AG04449 (cell line): ENCODE results near the gene LGALS3BP.

ENCODE experiments used
- CTCF ChIA-PET: fragments of 350-600 bp; formaldehyde crosslinking; extraction: SDS; loops from one replicate; lab custom pipeline; 2021; ENCODE audit warnings: antibody characterized with exemption; lab: Yijun Ruan, JAX
- POLR2A ChIA-PET: fragments of 400-600, 350-600 bp; formaldehyde crosslinking; extraction: SDS; loops from one replicate; lab custom pipeline; 2020; ENCODE audit warnings: antibody characterized with exemption, inconsistent platforms; lab: Yijun Ruan, JAX
- DNase-seq: peaks from one replicate; pipeline ENCODE4 v3.0.0-alpha.2; 2010; ENCODE audit warnings: low read depth, low spot score
- H3K4me3 ChIP-seq: 2 replicates; pipeline ENCODE4 v1.5.1; 2011; ENCODE audit warnings: low read depth, mild to moderate bottlenecking, control low read depth, low read length
- CTCF ChIP-seq: IDR thresholded peaks from one replicate; pipeline ENCODE4 v1.5.1; 2011; ENCODE audit warnings: mild to moderate bottlenecking, moderate library complexity, low read length, control low read depth, inconsistent platforms; ENCODE audit not compliant: insufficient read depth; ENCODE audit errors: missing control alignments

LGALS3BP gene

GRCh38 chr17:78962345-78962983 is 17.3 kb downstream of the LGALS3BP start:
- DNase-seq = no peak
- no peak overlapping the region for H3K4me3 ChIP-seq
- no peak for TF ChIP-seq CTCF
- POLR2A ChIA-PET = no interaction called here
- CTCF ChIA-PET = interaction anchor here (0.9 to 12.7 kb wide), 3 partner anchors 9 to 98 kb away, joined by 3 to 214 read pairs (median 107); no protein-coding TSS in a partner anchor

GRCh38 chr17:78961571-78961970 is 18.2 kb downstream of the LGALS3BP start:
- ChIA-PET CTCF (interaction anchor here (0.6 to 12.7 kb wide), 3 partner anchors 10 to 97 kb away, joined by 3 to 214 read pairs (median 107); no protein-coding TSS in a partner anchor), POLR2A (no interaction called here)
- TF ChIP-seq CTCF = no peak
- H3K4me3 ChIP-seq = no peak overlapping the region
- no peak for DNase-seq

- TF ChIP-seq CTCF = no peak
- ChIA-PET POLR2A (no interaction called here), CTCF (interaction anchor here (0.9 to 12.7 kb wide), 3 partner anchors 11 to 109 kb away, joined by 3 to 214 read pairs (median 107); no protein-coding TSS in a partner anchor)
- no peak for DNase-seq
- H3K4me3 ChIP-seq = no peak overlapping the region
Measured at GRCh38 chr17:78960928-78961327, 18.8 kb downstream of the LGALS3BP start.

GRCh38 chr17:78959803-78960202 is 19.9 kb downstream of the LGALS3BP start:
- no peak for TF ChIP-seq CTCF
- POLR2A ChIA-PET = no interaction called here

GRCh38 chr17:78958641-78959127 is 21.0 kb downstream of the LGALS3BP start:
- POLR2A ChIA-PET = interaction anchor here (2.3 kb wide), 1 partner anchor 23 kb away, joined by 6 read pairs; no protein-coding TSS in a partner anchor
- TF ChIP-seq CTCF = no peak
- DNase-seq = no peak
- CTCF ChIA-PET = interaction anchor here (0.6 to 10.6 kb wide), 2 partner anchors 13 to 93 kb away, joined by 3 to 107 read pairs; no protein-coding TSS in a partner anchor
- no peak overlapping the region for H3K4me3 ChIP-seq

More at GRCh38 chr17:78959803-78960202, 19.9 kb downstream of the LGALS3BP start:
- no peak overlapping the region for H3K4me3 ChIP-seq
- CTCF ChIA-PET = interaction anchor here (0.9 to 10.6 kb wide), 2 partner anchors 12 to 108 kb away, joined by 3 to 107 read pairs; no protein-coding TSS in a partner anchor
- no peak for DNase-seq

- no peak for DNase-seq
- TF ChIP-seq CTCF = no peak
- no peak overlapping the region for H3K4me3 ChIP-seq
- CTCF ChIA-PET = interaction anchor here (1.2 to 10.6 kb wide), 2 partner anchors 15 to 18 kb away, joined by 3 to 107 read pairs; no protein-coding TSS in a partner anchor
- POLR2A ChIA-PET = interaction anchor here (0.8 to 2.3 kb wide), 2 partner anchors 21 to 23 kb away, joined by 3 to 6 read pairs; no protein-coding TSS in a partner anchor
Measured at GRCh38 chr17:78957128-78957527, 22.6 kb downstream of the LGALS3BP start.
